GM19351 (cell line): ENCODE results near the gene EDEM3.

Experiments used
- ATAC-seq: cut with Tn5 transposase; IDR thresholded peaks from one replicate; pipeline ENCODE4 v1.9.1; 2021; ENCODE audit warnings: mild to moderate bottlenecking, moderate library complexity; ENCODE audit not compliant: unreplicated experiment

Gene EDEM3

GRCh38 chr1:184646178-184646701 lies 108.4 kb downstream of the EDEM3 start:
- no peak for ATAC-seq

- no peak for ATAC-seq
These were observed 109.9 kb downstream of the EDEM3 start for GRCh38 chr1:184644771-184645170.

- no peak for ATAC-seq
These were observed 111.0 kb downstream of the EDEM3 start for GRCh38 chr1:184643661-184644060.

GRCh38 chr1:184641894-184642293 lies 112.8 kb downstream of the EDEM3 start:
- ATAC-seq = no peak

GRCh38 chr1:184640505-184640904 lies 114.2 kb downstream of the EDEM3 start:
- no peak for ATAC-seq
